Cerebellar cortex (tissue), 1 donor: ENCODE measurements around the gene COMMD7.
"Not testable (repeated sequence)": the region's sequence is repeated elsewhere in the genome, so short reads cannot be mapped to it uniquely, and the experiment has no call there.

ENCODE experiments used
- DNase-seq: peaks from one replicate; pipeline ENCODE4 v3.0.0-alpha.2; 2015; ENCODE audit warnings: low spot score

Gene COMMD7

GRCh38 chr20:32765230-32765875, 22.1 kb upstream of the COMMD7 start:
- not testable (repeated sequence) for DNase-seq

DNA sequence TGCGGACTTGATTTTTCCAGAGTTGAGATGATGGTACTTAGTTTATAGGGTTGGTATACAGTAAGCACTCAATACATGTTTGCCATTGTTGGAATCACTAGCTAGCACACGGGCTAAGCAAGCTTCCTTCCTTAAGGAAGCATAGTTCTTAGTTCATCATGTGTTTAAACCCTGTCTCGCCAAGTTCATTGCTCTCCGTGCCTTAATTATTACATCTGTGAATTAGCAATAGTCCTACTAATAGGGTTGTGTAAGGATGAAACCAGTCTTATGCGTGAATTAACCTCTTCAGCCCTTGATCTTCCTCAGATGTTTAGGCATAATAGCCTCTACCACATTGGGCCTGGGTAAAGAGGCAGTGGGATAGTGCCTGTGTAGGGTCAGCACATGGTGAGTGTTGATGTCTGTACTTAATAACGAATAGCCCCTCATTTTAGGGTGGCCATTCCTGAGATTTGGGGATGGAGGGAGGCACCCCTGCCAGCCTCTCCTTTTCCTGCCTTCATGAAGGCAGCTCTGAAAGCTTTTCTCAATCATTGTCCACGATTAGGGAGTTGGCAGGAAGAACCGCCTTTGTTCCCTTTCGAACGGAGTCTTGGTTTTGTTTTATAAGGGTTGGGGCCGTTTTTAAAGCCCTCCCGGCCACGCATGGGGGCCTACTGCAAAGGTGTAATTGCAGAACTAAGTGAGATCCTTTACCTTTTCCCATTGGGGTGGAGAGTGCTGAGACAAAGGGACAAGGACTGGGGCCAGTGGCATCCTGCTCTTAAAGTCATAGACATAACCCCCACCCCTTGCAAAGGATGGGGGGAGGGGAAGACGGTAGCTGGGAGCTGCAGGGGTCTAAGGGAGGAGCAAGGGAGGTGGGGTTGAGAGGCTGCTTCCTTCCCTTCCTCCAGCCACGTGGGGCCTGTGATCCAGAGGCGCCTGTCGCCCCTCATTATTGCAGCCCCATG, 21.0 kb upstream of the COMMD7 start:
- no peak for DNase-seq

DNA sequence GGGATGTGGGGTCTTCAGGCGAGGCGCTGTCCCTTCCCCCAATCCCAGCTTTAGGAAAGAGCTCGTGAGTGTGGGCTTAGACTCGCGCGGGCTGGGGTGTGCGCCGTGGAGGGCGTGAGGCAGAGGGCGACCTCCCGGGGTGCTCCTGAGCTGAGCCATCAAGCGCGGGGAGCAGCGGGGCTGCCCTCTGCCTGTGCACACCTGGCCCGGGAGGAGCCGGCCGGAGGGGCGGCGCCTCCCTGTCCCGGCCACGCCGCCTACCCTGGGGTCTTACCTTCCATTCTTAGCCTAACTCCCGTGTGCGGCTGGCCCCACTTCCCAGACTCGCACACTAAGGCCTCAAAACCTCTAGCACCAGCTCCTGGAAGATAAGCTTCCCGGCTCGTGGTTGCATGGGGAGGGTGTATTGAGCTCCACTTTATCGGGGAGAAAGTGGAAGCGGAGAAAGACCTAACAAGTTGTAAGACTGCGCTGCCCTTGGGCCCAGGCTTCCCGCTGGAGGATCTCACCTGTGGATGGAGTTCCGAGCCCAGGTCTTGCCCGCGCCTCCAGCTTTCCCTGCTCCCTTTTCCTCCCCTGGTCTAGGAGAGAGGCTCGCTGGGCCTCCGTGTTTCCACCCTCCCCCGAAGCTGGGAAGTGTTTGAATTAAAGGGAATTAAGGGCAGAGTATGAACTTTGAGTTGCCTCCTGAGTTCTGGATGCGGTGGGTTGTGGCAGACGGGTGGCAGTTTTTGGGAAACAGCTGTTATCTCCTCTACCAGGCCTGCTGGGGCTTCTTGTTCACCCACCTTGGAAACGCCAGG, 20.1 kb upstream of the COMMD7 start:
- DNase-seq, result no peak

- no peak for DNase-seq
These were observed 19.5 kb upstream of the COMMD7 start for GRCh38 chr20:32762754-32763201.

DNA sequence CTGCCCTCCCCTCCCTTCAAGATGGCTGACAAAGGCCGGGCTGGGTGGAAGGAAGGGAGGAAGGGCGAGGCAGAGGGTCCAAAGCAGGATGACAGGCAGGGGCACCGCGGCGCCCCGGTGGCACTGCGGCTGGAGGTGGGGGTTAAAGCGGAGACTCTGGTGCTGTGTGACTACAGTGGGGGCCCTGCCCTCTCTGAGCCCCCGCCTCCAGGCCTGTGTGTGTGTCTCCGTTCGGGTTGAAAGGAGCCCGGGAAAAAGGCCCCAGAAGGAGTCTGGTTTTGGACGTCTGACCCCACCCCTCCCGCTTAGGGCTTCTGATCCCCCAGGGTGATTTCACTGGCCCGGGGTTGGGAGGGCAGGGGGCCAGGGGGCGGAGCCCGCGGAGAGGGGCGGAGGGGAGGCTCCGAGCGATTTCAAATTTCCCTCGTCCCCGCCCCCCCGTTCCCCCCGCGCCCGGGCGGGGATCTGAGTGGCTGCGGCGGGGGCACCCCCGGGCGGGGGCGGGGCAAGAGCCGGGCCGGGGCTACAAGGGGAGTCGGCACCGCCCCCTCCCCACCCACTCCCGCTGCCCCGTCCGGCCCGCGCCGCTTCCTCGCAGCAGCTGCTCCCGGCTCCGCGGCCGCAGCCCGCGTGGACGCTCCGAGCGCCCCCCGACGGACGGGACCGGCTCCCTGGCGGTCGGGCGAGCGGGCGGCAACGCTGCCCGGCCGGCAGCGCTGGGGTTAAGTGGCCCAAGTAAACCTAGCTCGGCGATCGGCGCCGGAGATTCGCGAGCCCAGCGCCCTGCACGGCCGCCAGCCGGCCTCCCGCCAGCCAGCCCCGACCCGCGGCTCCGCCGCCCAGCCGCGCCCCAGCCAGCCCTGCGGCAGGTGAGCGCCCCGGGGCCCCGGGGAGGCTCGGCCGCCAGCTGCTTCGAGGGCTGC, 18.8 kb upstream of the COMMD7 start, which contains the start of gene DNMT3B:
Gene DNMT3B, plus strand, starts transcription at position 555 of the 923 bp plus-strand sequence. CDS start 17,939 bp downstream, outside the sequence.
- peak; percentile 69 for DNase-seq

DNA sequence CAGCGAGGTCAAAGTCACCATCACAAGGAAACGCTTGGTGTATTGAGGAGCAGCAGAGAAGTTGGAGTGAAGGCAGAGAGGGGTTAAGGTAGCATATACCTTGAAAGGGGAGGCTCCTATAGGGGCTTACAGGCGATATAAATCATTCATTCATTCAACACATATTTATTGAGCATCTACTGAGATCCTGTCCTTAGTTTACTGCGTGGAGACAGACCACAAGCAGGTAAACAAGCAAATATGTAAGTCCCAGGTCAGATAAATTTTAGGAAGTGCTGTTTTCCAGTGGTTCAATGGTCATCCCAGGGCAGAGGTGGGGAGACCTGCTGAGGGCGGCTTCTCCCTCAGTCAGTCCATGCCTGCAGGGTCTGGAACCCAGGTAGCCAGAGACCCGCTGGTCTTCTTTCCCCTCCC, 18.2 kb upstream of the COMMD7 start:
- no peak for DNase-seq

DNA sequence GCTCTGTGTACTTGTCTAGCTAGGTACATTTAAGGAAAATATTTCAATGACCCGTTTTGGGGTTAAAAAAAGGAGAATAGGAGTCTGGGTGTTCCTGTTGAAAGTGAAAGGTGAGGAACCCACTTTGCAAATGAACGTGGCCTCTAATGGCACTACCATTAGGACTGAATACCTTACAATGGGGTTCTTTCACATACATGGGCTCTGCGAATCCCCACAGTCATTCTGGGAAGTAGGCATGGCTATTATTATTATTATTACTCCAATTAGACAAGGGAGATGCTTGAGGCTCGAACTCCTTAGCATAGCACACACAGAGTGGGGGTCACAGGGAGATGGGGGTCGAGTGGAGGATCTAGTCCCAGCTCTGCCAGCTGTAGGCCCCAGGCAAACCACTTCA, 12.9 kb upstream of the COMMD7 start:
- DNase-seq, result no peak

DNA sequence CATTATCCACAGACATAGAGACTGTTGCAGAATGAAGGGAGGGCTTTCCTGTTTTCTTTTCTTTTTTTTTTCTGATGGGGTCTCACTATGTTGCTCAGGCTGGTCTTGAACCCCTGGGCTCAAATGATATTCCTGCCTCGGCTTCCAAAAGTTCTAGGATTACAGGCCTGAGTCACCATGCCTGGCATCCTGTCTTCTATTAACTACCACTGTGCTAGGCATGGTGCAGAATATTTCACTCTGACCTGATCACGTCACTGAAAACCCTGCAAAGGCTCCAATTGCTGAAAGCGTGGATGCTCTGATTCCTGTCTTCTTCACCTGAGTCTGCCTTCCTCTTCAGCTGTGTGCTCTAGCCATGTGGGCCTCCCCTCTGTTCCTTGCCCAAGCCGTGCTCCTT, 10.5 kb upstream of the COMMD7 start:
- no peak for DNase-seq

- DNase-seq, result no peak
These were observed 9.4 kb upstream of the COMMD7 start for GRCh38 chr20:32752458-32753250.

DNA sequence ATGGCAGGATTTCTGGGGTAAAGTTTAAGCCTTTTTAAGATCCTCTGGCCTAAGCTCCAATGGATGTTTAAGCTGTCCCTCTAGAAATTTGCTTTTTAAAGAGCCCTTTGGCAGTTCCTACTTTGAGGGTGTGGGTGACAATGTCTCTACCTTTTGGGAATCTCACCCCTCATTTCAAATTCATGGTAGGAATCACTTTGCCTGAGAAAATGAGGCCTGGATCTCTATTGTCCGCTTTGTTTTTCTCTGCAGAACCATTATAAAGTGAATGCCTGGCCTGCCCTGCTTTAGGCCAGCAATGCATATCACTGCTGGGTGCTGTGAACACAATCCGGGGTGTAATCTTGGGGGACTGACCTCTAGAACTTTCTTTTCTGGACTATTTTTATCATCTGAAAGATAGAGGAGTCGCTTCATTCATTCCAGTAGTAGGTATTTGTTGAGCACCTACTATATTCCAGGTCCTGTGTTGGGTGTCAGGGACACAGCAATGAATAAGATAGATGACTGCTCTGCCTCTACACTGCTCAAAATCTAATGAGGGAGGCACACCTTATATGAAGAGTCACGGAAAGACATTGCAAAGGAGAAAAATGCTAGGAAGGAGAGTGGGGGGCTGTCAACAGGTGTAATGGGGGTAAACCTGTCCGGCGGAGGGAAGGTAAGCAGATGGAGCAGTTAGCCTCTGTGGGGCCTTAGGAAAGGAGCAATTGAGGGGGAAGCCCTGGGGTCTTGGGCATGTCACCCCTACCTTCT, 8.6 kb upstream of the COMMD7 start:
- DNase-seq, result no peak

- DNase-seq, result no peak
These were observed 8.0 kb upstream of the COMMD7 start for GRCh38 chr20:32751293-32751692.

- DNase-seq, result no peak
These were observed 6.8 kb upstream of the COMMD7 start for GRCh38 chr20:32749914-32750637.

DNA sequence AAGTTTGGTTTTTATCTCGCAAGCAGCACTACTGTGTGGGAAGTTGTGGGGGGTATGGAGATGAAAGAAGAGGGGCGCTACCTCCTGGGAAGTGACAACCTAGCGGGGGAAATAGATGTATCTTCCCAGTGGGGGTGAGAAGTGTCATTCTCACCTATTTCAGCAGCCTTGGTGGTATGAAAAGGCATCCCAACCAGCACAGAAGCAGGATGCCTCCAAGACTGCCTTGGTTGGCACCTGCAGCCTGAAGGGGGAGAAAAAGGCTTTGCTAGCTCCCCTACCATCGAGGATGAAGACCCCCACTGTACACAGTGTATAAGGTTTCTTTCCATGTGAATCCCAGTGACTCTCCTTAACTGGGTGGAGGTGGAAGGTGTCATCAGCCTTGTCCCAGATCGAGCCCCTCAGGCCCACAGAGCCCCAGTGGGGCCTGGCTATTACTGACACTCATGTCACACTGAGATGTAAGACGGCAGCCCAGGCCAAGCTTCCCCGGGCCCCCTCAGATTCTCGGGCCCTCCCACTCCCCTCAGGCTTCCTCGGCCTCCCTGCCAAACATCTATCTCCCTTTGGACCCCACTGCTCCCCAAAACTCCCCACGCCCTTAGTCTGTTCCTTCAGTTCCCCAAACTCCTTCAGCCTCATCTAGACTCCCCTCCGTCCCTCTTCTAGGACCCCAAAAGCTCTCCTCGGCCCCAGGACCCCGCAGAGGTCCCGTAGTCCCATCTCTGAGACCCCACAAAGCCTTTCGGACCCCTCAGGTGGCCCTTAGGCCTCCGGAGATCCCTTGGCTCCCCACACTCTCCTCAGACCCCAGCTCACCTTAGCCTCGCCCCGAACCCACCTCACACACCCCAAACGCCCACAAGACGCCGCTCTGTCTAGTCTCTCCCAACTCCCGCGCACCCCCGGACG, 688 bp downstream of the COMMD7 start:
- DNase-seq, result peak; percentile 30

GRCh38 chr20:32741151-32741550, 2.1 kb downstream of the COMMD7 start:
- DNase-seq, result no peak

- DNase-seq, result no peak
These were observed 5.7 kb downstream of the COMMD7 start for GRCh38 chr20:32737371-32738223.

DNA sequence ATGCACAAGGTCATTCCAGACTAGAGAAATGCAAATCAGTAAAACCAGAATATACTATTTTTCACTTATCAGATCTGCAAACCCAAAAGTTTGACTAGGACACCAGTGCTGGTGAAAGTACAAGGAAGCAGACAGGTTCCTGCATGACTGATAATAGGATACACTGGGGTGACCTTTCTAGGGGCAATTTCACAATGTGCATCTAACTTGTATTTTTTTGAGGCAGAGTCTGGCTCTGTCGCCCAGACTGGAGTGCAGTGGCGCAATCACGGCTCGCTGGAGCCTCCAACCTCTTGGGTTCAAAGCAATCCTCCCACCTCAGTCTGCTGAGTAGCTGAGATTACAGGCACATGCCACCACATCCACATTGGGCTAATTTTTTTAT, 11.4 kb downstream of the COMMD7 start:
- no peak for DNase-seq

- not testable (repeated sequence) for DNase-seq
These were observed 13.9 kb downstream of the COMMD7 start for GRCh38 chr20:32729334-32729733.
